AG04449 (cell line): Measurements from ENCODE around the gene NUDT6.

Experiments
- CTCF ChIA-PET: fragments of 350-600 bp; formaldehyde crosslinking; extraction: SDS; loops from one replicate; lab custom pipeline; 2021; ENCODE audit warnings: antibody characterized with exemption; lab: Yijun Ruan, JAX
- POLR2A ChIA-PET: fragments of 400-600, 350-600 bp; formaldehyde crosslinking; extraction: SDS; loops from one replicate; lab custom pipeline; 2020; ENCODE audit warnings: antibody characterized with exemption, inconsistent platforms; lab: Yijun Ruan, JAX
- DNase-seq: peaks from one replicate; pipeline ENCODE4 v3.0.0-alpha.2; 2010; ENCODE audit warnings: low read depth, low spot score
- H3K4me3 ChIP-seq: 2 replicates; pipeline ENCODE4 v1.5.1; 2011; ENCODE audit warnings: low read depth, mild to moderate bottlenecking, control low read depth, low read length
- TF ChIP-seq, protein P1 (sequence below): IDR thresholded peaks from one replicate; pipeline ENCODE4 v1.5.1; 2011; ENCODE audit warnings: mild to moderate bottlenecking, moderate library complexity, low read length, control low read depth, inconsistent platforms; ENCODE audit not compliant: insufficient read depth; ENCODE audit errors: missing control alignments

NUDT6 gene

DNA sequence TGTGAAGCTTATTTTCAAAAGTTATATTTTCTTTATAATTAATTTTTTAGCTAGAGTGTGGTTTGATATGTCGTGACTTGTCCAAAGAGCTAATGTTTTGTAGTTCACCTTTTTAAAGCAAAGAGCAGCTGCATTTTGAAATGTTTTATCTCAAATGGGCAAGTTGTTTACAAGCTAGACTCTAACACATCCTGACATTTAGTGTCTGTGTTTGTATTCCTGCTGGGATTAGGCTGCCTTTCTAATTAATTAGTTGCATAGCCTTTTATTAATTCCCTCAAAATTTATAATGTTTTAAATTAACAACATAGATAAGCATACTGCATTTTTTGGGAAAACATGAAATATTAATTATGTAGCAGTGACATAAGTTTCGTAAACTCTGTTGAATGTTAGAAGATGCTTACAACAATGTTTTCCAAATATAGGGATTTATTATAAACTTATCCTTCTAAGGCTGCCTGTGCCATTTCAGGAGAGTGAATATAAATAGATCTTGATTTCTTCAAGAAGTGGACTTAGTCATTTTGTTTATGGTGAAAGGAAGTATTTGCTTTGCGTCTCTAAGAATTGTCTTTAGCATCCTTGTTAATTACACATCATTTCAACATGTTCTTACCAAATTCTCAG, 37.7 kb upstream of the NUDT6 start:
- no peak for DNase-seq
- ChIA-PET CTCF (interaction anchor here (0.8 kb wide), 1 partner anchor 45 kb away, joined by 4 read pairs; no protein-coding TSS in a partner anchor), POLR2A (no interaction called here)
- TF ChIP-seq, protein P1, sequence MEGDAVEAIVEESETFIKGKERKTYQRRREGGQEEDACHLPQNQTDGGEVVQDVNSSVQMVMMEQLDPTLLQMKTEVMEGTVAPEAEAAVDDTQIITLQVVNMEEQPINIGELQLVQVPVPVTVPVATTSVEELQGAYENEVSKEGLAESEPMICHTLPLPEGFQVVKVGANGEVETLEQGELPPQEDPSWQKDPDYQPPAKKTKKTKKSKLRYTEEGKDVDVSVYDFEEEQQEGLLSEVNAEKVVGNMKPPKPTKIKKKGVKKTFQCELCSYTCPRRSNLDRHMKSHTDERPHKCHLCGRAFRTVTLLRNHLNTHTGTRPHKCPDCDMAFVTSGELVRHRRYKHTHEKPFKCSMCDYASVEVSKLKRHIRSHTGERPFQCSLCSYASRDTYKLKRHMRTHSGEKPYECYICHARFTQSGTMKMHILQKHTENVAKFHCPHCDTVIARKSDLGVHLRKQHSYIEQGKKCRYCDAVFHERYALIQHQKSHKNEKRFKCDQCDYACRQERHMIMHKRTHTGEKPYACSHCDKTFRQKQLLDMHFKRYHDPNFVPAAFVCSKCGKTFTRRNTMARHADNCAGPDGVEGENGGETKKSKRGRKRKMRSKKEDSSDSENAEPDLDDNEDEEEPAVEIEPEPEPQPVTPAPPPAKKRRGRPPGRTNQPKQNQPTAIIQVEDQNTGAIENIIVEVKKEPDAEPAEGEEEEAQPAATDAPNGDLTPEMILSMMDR: no peak
- H3K4me3 ChIP-seq: no peak overlapping the region

DNA sequence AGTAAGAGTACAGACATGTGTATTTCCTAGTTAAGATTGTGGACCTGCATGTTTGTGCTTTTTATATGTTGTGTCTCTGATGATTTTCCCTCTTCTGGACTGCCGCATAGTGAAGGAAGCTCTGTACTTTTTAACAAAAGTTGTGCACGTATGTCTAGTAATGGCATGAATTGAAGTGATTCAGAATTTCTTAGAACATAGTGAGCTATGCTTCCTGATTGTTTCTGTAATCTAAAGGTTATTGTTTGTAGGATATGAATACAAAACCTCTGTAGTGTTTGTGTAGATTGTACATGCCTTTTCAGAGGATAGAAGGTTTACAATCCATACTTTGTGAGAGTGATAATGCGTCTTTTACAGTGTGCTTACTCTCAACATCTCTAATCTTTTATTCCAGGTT, 37.0 kb upstream of the NUDT6 start:
- POLR2A ChIA-PET: no interaction called here
- no peak for DNase-seq
- TF ChIP-seq, protein P1: no peak
- no peak overlapping the region for H3K4me3 ChIP-seq
- CTCF ChIA-PET: interaction anchor here (0.6 kb wide), 1 partner anchor 30 kb away, joined by 3 read pairs; no protein-coding TSS in a partner anchor

DNA sequence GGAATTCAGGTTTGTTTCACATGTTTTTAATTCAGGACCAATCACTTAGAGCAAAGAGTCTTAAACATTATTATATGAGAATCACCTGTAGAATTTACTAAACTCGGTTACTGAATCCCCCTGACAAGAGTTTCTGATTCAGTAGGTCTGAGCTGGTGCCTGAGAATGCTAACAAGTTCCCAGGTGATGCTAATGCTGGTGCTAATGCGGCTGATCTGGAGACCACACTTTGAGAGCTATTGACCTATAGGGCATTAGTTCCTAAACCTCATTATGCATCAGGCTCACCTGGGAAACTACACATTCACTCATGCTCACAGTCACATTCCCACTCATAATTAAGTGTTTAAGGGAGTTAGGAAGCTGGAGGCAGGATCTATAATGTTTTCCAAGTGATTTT, 36.1 kb upstream of the NUDT6 start:
- ChIA-PET CTCF (interaction anchor here (0.8 to 1.1 kb wide), 3 partner anchors 9 to 97 kb away, joined by 3 read pairs; no protein-coding TSS in a partner anchor), POLR2A (no interaction called here)

DNA sequence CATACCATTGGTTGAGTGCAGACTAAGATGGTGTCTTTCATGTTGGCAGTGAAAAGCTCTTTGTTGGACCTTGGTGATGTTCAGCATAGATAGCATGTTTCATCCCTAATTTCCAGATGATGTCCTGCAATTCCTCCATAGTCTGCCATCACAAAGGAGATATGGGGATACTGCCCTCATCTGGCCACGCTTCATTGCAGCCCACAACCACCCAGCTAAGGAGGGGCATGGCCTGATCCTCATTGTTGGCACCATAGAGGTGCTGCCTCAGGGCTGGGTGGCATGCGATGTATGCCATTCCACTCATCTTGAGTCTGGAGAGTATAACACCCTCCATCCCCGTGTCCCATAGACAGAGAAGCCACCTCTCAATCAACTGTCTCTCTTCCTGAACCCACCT, 31.5 kb upstream of the NUDT6 start:
- DNase-seq: no peak
- POLR2A ChIA-PET: no interaction called here
- no peak overlapping the region for H3K4me3 ChIP-seq
- TF ChIP-seq, protein P1: no peak
- CTCF ChIA-PET: no interaction called here

More for the DNA sequence above, 36.1 kb upstream of the NUDT6 start:
- no peak overlapping the region for H3K4me3 ChIP-seq
- DNase-seq: no peak
- TF ChIP-seq, protein P1: no peak

DNA sequence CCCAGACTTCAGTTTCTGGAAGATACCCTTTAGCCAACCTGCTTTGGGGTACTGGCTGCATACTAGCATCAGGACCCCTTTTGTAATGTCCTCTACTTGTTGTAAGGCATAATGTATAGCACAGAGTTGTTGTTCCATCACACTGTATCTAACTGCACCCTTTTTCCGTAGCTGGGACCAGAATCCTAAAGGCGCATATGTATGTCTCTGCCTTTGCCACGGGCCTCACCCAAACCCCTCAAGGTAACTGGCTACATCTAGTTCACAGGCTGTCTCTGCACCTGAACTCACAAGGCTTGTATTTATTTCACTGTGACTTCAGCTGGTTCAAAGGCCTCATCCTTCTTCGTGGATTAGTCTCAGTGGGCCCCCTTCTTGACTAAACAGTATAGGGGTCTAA, 29.6 kb upstream of the NUDT6 start:
- POLR2A ChIA-PET: no interaction called here
- CTCF ChIA-PET: interaction anchor here (1.2 kb wide), 1 partner anchor 21 kb away, joined by 4 read pairs; no protein-coding TSS in a partner anchor
- H3K4me3 ChIP-seq: no peak overlapping the region
- no peak for DNase-seq
- TF ChIP-seq, protein P1: no peak

DNA sequence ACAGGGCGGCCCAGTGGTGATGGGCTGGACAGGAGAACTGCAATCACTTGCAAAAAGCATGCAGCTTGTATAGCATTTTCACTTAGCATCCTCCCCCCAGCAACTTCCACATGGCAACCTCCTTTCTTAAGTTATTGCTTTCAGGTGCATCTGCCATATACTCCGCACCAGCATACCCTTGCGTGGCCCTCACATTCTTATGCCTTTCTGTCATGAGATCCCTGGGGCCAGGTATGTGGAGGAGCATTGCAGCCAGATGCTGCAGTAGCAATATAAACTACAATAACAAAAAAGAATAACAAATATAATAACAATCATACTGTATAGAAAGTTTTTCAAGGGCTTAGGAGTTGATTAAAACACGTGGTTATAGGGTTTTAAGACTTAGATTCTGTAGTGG, 26.3 kb upstream of the NUDT6 start:
- POLR2A ChIA-PET: no interaction called here
- TF ChIP-seq, protein P1: no peak
- no peak for DNase-seq
- H3K4me3 ChIP-seq: no peak overlapping the region
- CTCF ChIA-PET: interaction anchor here (1.0 kb wide), 1 partner anchor 10 kb away, joined by 3 read pairs; no protein-coding TSS in a partner anchor
